PC-9 (cell line): Measurements from ENCODE around the gene DDX39B. TPM values are rescaled to one million over a fixed set of nuclear protein-coding genes. Genes with fewer than 3 reads are reported as not detected.

Experiments used
- BruUV-seq: library from RNA; stranded (reverse); fragments of 400-500 nt; replicated peaks from 2 replicates; lab custom pipeline; 2021; lab: Mats Ljungman, UMichigan
- CTCF ChIA-PET: fragments of 300-600 bp; sonication (Branson Sonifier 250); formaldehyde crosslinking; loops from one replicate; lab custom pipeline; 2022; ENCODE audit warnings: antibody characterized with exemption; lab: Charles Lee
- POLR2A ChIA-PET: fragments of 300-600 bp; sonication (Branson Sonifier 250); formaldehyde crosslinking; loops from one replicate; lab custom pipeline; 2022; ENCODE audit warnings: antibody characterized with exemption; ENCODE audit not compliant: unreplicated experiment; lab: Charles Lee
- DNase-seq, 2 experiments: peaks; one replicate each; pipeline versions ENCODE4 v3.0.0 to v3.0.0-alpha.2; 2015 to 2022; ENCODE audit warnings: mixed read lengths in 1 of 2
- H2AFZ ChIP-seq: fragments of 200-600 bp; sonication (generic); 2 replicates; pipeline ENCODE4 v1.8.1; 2017; ENCODE audit warnings: antibody characterized with exemption
- H3F3A ChIP-seq: fragments of 200-600 bp; sonication (generic); 2 replicates; pipeline ENCODE4 v1.8.1; 2017; ENCODE audit warnings: antibody characterized with exemption, mild to moderate bottlenecking, low read depth; ENCODE audit not compliant: insufficient read depth
- H3K27ac ChIP-seq: fragments of 200-600 bp; sonication (generic); 2 replicates; pipeline ENCODE4 v1.6.1; 2016; ENCODE audit warnings: mixed run types
- H3K27me3 ChIP-seq: fragments of 200-600 bp; sonication (generic); 2 replicates; pipeline ENCODE4 v1.6.1; 2016; ENCODE audit warnings: low read depth, mixed run types; ENCODE audit not compliant: insufficient read depth
- H3K36me3 ChIP-seq: fragments of 200-600 bp; sonication (generic); 2 replicates; pipeline ENCODE4 v1.6.1; 2016; ENCODE audit warnings: low read depth, mixed run types
- H3K4me1 ChIP-seq: fragments of 200-600 bp; sonication (generic); replicated peaks from 2 replicates; pipeline ENCODE4 v1.6.1; 2016; ENCODE audit warnings: mixed run types; ENCODE audit not compliant: insufficient read depth
- H3K4me2 ChIP-seq: fragments of 200-600 bp; sonication (generic); 2 replicates; pipeline ENCODE4 v1.6.1; 2017; ENCODE audit warnings: mixed run types
- H3K4me3 ChIP-seq: fragments of 200-600 bp; sonication (generic); 2 replicates; pipeline ENCODE4 v1.6.1; 2016; ENCODE audit warnings: mixed run types
- H3K79me2 ChIP-seq: fragments of 200-600 bp; sonication (generic); 2 replicates; pipeline ENCODE4 v1.6.1; 2017; ENCODE audit warnings: low read depth, mixed run types
- H3K9me2 ChIP-seq: fragments of 200-600 bp; sonication (generic); 2 replicates; pipeline ENCODE4 v1.8.1; 2017; ENCODE audit warnings: mild to moderate bottlenecking; ENCODE audit not compliant: insufficient read depth
- H3K9me3 ChIP-seq: fragments of 200-600 bp; sonication (generic); 2 replicates; pipeline ENCODE4 v1.8.1; 2016; ENCODE audit warnings: low read depth; ENCODE audit not compliant: insufficient read depth
- H4K20me1 ChIP-seq: fragments of 200-600 bp; sonication (generic); 2 replicates; pipeline ENCODE4 v1.8.1; 2017; ENCODE audit not compliant: insufficient read depth
- EZH2 ChIP-seq: fragments of 200-600 bp; sonication (generic); IDR thresholded peaks from 2 replicates; pipeline ENCODE4 v1.8.0; 2017; ENCODE audit warnings: antibody characterized with exemption, low read depth
- intact Hi-C: fragments of 100-400 bp; cut with micrococcal nuclease; formaldehyde crosslinking; loops from one replicate; pipeline ENCODE4 v1.10.0; 2022; ENCODE audit not compliant: unreplicated experiment
- total RNA-seq: library from RNA; stranded (reverse); gene quantifications from 2 replicates; pipeline ENCODE4 v1.2.3, GENCODE V29; 2021
- TF ChIP-seq, protein P1 (sequence below): fragments of 200-600 bp; sonication (generic); conservative IDR thresholded peaks from 2 replicates; pipeline ENCODE4 v1.6.1; 2017; ENCODE audit warnings: mixed run types, antibody characterized with exemption, mild to moderate bottlenecking, moderate library complexity

Gene DDX39B
- total RNA-seq, 1 experiment from 2014 or later: 383 TPM

DNA sequence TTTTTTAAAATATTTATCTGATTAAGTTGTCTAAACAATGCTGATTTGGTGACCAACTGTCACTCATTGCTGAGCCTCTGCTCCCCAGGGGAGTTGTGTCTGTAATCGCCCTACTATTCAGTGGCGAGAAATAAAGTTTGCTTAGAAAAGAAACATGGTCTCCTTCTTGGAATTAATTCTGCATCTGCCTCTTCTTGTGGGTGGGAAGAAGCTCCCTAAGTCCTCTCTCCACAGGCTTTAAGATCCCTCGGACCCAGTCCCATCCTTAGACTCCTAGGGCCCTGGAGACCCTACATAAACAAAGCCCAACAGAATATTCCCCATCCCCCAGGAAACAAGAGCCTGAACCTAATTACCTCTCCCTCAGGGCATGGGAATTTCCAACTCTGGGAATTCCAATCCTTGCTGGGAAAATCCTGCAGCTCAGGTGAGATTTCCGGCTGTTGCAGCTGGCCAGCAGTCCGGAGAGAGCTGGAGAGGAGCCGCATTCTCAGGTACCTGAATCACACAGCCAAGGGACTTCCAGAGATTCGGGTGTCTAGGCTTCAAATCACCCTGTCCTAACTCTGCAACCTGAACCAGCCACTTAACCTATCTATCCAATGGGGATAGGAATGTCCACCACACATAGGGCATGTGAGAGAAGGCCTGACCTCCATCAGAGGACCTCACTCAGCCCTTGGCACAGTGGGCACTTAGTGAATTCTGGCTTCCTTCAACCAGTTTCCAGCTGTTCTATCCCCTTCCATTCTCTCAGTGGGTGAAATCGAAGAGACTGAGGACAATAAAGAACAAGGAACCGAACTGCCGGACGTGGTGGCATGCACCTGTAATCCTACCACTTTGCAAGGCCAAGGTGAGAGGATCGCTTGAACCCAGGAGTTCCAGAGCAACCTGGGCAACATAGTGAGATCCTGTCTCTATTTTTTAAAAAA, 36.6 kb upstream of the DDX39B start:
- ChIA-PET CTCF (no interaction called here), POLR2A (no interaction called here)
- no TSS peak for BruUV-seq
- Histone ChIP-seq H3K4me3 (no peak overlapping the region), H3K27ac (0 out of 2 replicates have a peak overlapping the region, but pooled peaks have one; percentile 7), H3K36me3 (no peaks in the 10 kb centered on the region), H3K4me2 (no peak overlapping the region), H2AFZ (no peak overlapping the region), H3F3A (peaks cover 5% of the 10 kb centered on the region; the same call in 1 of the 2 replicates), H3K9me2 (no peaks in the 10 kb centered on the region), H3K9me3 (no peaks in the 10 kb centered on the region), H3K4me1 (0 out of 2 replicates have a peak, but pooled peaks cover 5% of the 10 kb centered on the region), H3K79me2 (no peaks in the 10 kb centered on the region), H4K20me1 (no peaks in the 10 kb centered on the region), H3K27me3 (0 out of 2 replicates have a peak, but pooled peaks cover 5% of the 10 kb centered on the region)
- DNase-seq: peak; percentile 24 to 45
- intact Hi-C loops: no loop called here
- TF ChIP-seq, protein P1, sequence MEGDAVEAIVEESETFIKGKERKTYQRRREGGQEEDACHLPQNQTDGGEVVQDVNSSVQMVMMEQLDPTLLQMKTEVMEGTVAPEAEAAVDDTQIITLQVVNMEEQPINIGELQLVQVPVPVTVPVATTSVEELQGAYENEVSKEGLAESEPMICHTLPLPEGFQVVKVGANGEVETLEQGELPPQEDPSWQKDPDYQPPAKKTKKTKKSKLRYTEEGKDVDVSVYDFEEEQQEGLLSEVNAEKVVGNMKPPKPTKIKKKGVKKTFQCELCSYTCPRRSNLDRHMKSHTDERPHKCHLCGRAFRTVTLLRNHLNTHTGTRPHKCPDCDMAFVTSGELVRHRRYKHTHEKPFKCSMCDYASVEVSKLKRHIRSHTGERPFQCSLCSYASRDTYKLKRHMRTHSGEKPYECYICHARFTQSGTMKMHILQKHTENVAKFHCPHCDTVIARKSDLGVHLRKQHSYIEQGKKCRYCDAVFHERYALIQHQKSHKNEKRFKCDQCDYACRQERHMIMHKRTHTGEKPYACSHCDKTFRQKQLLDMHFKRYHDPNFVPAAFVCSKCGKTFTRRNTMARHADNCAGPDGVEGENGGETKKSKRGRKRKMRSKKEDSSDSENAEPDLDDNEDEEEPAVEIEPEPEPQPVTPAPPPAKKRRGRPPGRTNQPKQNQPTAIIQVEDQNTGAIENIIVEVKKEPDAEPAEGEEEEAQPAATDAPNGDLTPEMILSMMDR: no peak
- no peak for TF ChIP-seq EZH2

DNA sequence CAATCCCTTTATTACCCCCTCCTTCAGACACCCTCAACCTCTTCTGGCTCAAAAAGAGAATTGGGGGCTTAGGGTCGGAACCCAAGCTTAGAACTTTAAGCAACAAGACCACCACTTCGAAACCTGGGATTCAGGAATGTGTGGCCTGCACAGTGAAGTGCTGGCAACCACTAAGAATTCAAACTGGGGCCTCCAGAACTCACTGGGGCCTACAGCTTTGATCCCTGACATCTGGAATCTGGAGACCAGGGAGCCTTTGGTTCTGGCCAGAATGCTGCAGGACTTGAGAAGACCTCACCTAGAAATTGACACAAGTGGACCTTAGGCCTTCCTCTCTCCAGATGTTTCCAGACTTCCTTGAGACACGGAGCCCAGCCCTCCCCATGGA, 35.8 kb upstream of the DDX39B start:
- 0 out of 2 replicates have a peak, but pooled peaks cover 5% of the 10 kb centered on the region for H3K4me1 ChIP-seq
- BruUV-seq: no TSS peak
- ChIA-PET POLR2A (no interaction called here), CTCF (interaction anchor here (0.5 to 0.6 kb wide), 2 partner anchors 24 kb away, joined by 3 to 4 read pairs; no protein-coding TSS in a partner anchor)
- H3K27ac ChIP-seq: no peak overlapping the region
- H3K79me2 ChIP-seq: no peaks in the 10 kb centered on the region
- no peaks in the 10 kb centered on the region for H4K20me1 ChIP-seq
- no peak overlapping the region for H2AFZ ChIP-seq
- H3K9me2 ChIP-seq: no peaks in the 10 kb centered on the region
- no peak for DNase-seq
- no peaks in the 10 kb centered on the region for H3K9me3 ChIP-seq
- peaks cover 5% of the 10 kb centered on the region; the same call in 1 of the 2 replicates for H3F3A ChIP-seq
- H3K4me2 ChIP-seq: no peak overlapping the region
- TF ChIP-seq, protein P1: no peak
- TF ChIP-seq EZH2: no peak
- intact Hi-C loops: no loop called here
- H3K36me3 ChIP-seq: no peaks in the 10 kb centered on the region
- H3K27me3 ChIP-seq: 0 out of 2 replicates have a peak, but pooled peaks cover 5% of the 10 kb centered on the region
- H3K4me3 ChIP-seq: no peak overlapping the region

DNA sequence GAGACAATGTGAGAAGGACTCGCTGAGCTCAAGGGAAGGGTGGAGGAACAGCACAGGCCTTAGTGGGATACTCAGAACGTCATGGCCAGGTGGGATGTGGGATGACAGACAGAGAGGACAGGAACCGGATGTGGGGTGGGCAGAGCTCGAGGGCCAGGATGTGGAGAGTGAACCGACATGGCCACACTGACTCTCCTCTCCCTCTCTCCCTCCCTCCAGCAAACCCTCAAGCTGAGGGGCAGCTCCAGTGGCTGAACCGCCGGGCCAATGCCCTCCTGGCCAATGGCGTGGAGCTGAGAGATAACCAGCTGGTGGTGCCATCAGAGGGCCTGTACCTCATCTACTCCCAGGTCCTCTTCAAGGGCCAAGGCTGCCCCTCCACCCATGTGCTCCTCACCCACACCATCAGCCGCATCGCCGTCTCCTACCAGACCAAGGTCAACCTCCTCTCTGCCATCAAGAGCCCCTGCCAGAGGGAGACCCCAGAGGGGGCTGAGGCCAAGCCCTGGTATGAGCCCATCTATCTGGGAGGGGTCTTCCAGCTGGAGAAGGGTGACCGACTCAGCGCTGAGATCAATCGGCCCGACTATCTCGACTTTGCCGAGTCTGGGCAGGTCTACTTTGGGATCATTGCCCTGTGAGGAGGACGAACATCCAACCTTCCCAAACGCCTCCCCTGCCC, 35.2 kb upstream of the DDX39B start:
- POLR2A ChIA-PET: no interaction called here

More for the DNA sequence above, 35.2 kb upstream of the DDX39B start:
- H3K36me3 ChIP-seq: no peaks in the 10 kb centered on the region
- no peaks in the 10 kb centered on the region for H3K9me3 ChIP-seq
- no peak overlapping the region for H3K27ac ChIP-seq
- TF ChIP-seq, protein P1: no peak
- no peak for TF ChIP-seq EZH2
- H3K9me2 ChIP-seq: no peaks in the 10 kb centered on the region
- no peak overlapping the region for H3K4me3 ChIP-seq
- DNase-seq: no peak
- CTCF ChIA-PET: interaction anchor here (0.5 to 1.5 kb wide), 4 partner anchors 19 to 589 kb away, joined by 3 to 7 read pairs (median 4); no protein-coding TSS in a partner anchor
- no peaks in the 10 kb centered on the region for H4K20me1 ChIP-seq
- no peak overlapping the region for H3K4me2 ChIP-seq
- no peak overlapping the region for H2AFZ ChIP-seq
- no TSS peak for BruUV-seq
- intact Hi-C loops: no loop called here
- no peaks in the 10 kb centered on the region for H3K79me2 ChIP-seq
- peaks cover 5% of the 10 kb centered on the region; the same call in 1 of the 2 replicates for H3F3A ChIP-seq
- H3K4me1 ChIP-seq: 0 out of 2 replicates have a peak, but pooled peaks cover 5% of the 10 kb centered on the region
- 0 out of 2 replicates have a peak, but pooled peaks cover 5% of the 10 kb centered on the region for H3K27me3 ChIP-seq
